GM19397 (cell line): Measurements from ENCODE around the gene FBXO8.

Experiments used
- ATAC-seq: cut with Tn5 transposase; IDR thresholded peaks from one replicate; pipeline ENCODE4 v1.9.1; 2021; ENCODE audit warnings: mild to moderate bottlenecking, moderate library complexity; ENCODE audit not compliant: unreplicated experiment

FBXO8 gene

DNA sequence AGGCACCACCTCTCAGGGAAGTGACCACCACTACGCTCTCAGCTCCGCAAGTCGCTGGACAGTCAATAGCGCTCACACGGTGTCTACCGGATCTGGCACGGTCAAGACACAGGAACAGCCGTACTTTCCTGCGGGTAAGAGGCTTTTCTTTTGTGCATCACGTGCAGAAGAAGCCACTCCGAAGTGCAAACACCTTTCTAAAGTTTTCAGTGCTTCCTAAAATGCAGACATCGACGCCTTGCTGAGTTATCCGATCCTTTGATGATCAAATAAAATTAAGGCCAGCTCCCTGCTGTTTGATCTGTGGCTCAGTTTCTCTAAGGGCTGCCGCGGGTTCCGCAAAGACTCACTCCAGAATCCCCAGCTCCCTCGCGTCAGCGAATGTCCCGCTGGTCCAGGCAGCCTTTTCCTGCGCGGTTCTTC lies 71.8 kb downstream of the FBXO8 start:
- ATAC-seq = no peak

DNA sequence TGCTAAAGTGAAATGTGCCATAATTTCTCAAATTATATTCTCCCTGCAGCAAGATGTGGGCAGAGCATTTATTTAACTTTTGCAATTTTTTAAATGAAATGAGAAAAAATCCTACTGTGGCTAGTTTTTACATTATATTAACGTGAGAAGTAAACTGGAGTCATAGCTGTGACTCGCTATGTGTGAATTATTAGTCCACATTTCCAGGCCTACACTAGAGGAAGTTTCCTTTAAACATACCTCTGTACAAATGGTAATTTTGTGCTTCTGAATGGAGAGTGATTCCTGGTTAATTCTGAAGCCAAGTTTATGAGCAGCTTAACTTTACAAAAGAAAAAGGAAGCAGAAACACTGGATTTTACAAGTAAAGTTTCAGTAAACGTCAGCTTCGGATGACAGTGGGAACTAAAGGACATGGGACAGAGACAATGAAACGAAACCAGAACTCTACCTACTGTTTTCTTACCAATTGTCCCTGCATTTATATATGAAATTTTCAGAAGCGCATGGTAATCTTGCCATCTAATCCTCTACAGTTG lies 72.4 kb downstream of the FBXO8 start:
- ATAC-seq = no peak

DNA sequence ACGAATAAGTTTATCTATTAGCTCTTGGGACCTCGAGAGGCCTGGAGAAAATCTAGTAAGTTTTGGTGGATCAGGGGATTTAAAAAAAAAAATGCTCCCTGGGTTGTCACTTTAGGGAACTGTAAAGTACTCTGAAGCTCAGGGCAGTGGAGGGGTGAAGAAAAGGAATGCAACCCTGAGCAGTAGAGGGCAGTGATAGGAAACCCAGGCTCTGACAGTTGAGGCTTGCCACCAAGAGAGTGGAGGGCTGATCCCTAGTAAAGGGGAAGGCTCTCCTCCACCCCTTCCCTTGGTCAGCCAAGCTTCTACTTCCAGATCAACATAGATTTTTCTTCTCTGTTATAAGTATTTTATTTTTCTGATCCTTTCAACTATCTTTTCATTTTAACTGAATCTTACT lies 73.1 kb downstream of the FBXO8 start:
- no peak for ATAC-seq

DNA sequence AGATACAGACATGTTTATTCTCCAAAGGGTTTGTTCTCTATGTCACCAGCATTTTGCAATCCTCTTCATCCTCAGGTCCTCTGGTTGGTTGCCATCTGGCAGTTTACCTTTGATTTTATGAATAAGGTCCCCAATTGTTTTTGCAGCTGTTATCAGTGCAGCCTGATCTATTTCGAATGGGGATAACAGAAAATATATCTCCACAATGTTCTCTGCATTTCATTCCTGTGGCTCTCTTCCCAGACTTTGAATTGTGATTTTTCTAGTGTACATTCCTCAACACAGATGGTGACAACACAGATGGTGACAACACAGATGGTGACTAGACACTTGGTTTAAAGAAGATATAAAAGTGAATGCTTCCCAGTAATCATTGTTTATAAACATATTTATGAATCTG lies 74.1 kb downstream of the FBXO8 start:
- no peak for ATAC-seq

DNA sequence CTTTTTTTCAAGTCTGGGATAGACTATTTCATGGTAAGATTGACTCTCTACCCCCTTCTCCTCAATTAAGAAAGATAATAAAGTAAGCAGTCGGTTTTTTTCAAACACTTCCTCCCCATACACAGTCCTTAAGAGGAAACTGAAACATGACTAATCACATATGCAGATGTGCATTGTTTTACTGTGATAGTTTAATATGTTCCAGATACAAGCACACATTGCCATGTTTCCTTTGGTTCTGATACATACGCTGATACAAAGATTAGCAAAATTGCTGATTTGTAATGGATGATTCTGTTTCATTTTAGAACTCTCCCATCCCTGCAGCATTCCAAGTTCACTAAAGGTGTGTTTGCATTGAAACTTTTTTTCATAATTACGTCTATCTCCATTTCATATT lies 76.1 kb downstream of the FBXO8 start:
- ATAC-seq = no peak

DNA sequence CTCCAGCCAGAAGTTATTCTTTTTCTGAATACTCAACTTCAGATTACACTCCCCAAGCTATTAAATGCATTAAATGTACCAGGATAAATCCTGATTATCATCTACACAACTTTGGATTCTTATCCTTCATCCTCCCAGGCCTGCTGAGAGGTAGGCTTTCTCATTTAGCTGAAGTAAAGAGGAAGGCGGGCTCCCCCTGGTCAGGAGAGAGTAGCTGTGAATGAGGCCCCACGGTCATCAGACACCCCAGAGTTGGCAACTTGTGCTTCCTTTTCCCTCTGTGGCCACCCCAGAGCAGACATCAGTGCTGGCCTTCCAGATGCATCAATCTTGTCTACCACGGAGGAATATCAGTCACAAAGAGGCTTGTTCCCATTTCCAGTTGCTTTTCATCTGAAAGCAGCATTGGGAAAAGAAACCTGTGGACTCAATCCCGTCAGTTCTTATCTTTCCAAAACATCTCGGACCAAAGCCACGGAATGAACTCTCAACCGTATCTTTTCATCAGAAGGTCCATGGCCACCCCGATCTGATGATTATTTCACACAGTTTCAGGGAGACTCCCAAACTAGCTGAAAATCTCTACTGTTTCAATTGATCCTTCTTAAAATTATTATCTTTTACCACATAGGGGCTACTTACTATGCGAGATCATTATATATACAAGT lies 79.2 kb downstream of the FBXO8 start:
- ATAC-seq = no peak

DNA sequence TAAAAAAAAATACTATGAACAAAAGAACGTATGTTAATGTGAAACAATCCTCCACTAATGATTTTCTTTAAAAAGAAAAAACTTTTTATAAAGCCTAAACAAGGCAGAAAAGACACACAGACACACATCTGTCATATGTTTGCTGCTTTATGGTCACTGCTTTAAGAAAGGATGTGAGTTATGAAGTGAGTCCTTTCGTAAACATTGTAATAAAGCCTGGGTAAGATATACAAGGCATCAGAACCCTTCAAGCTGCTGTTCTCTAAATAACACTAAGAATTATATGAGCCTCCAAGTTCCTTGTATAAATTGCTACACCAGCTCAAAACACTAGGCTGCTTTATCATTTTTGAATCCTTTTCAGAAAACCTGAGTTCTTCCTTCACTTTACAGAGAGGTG lies 81.6 kb downstream of the FBXO8 start:
- ATAC-seq = no peak

DNA sequence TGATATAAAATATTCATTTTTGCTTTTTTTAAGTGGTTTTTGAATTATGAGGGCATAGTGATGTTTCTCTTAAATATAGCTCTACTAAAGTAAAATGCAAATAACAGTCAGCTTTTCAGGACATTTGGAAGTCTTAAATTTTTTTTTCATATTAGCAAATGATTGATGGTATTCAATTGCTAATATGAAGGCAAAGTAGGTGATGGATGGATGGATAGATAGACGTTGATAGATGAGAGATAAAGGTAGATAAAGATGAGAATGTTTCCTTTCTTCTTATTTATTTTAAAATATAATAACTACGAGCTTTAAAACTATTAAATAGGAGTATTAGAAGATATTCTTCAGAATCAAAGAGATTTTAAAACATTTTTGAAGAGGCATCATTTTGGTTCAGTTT lies 83.7 kb downstream of the FBXO8 start:
- no peak for ATAC-seq

DNA sequence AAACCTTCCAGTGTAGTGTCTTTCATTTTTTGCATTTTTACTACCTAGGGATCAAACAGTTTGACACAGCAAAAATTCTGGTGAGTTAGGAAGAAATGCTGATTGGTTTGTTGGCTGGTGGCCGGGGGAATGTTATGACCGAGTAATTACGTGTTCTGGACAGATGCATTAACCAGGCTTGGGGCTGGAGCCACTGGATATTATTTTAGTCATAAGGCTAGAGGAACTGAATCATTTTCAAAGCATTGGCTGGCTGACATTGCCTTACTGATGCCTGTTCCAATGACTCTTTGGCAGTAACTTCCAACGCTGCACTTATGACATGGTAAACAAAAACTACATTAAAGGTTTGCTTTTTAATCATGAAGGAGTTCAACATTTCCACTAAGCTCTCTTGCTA lies 84.6 kb downstream of the FBXO8 start:
- ATAC-seq = no peak

DNA sequence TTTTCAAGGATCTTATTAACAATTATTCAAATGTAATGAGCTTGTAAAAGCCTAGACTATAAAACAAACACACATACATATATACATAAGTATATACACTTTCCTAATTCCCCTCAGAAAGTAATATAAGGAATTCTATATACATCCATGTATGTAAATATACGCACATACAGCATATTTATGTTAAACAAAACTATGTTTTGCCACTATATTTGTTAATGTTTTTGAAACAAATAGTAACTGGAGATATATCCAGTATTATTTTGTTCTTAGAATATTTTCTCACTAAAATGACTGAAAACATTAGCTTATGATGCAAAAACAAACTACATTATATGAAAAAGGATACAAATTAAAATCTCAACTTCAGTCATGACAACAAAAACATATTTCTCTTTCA lies 85.1 kb downstream of the FBXO8 start:
- ATAC-seq = no peak

DNA sequence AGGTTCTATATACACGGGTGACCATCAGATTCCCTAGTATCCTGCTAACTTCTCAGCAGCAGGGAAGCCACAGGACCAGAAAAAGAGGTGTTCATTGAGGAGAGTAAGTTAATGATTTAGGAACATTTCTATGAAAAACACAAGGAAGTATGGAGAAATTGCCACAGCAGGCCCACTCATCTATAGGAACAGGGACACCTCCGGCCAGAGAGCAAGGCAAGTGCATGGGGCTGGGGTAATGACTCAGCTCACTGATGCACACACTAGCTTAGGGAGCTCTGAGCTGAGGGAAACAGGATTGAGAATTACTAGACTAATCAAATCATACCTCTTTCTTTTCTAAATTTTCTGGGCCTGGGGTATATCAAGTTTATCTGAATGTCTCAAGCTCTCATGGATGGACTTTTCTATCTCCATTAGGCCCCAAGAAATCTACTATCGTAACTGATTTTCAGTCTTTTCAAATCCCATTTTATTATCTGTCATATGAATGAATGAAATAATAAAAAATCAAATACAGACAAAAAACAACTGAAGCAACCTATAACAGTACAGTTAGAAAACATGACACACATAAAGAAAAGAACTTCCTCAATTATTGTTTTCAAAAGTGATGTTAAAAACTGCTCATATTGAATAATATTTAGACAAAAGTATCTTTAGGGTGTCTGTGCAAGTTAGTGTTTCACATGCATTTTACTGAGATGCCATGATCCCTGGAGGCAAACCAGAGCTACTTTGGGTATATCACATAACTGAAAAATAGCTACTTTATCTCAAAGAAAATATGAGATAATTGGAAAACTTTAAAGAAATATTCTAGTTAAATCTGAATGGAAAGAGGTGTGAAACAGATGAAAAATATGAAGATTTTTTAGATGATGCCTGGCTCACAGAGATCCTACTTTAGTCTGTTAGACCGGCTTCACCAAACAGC lies 89.8 kb downstream of the FBXO8 start:
- ATAC-seq = no peak

DNA sequence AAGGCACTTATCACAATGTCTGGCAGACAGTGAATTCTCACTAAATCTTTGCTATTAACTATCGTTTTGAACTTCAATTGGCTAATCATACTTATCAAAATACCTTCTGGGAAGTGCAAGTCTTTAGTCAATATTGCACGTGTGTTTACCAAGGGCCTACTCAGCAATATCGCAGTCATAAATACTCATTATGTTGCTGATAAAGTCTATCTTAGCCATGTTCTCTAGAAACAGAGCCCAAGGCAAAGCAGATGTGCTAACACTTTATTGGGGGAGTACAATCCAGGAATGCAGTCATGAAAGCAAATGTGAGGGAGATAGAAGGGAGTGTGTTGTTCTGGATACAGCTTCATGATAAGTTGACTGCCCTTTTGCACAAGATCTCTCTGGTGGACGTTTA lies 90.5 kb downstream of the FBXO8 start:
- no peak for ATAC-seq

DNA sequence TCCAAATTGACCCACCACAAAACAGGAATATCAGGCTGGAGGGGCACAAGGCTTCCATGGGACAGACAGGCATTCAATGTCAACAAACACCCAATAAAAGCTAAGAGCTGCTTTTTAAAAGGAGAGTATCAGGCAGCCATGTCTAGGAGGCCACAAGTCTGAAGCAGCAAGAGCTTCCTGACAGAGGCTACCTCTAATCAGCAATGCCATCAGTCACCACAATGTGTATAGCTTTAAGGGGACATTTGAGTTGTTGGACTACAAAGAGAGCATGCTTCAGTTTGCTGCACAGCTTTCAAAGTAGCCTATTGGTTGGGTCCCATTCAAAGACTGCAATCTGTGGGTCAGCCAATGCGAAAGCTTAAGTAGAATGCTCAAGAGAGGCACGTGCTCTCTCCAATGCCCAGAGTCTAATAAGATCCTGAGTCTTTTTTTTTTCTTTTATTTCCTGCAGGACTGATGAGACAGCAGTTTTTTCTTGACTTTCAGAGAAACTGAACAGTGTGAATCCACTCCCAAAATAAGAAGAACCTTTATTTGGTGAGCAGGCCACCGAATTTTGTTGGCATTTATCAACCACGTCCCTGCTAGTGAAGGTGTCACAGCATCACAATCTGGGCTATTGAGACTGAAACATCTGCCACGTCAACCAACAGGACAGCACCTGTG lies 92.5 kb downstream of the FBXO8 start:
- ATAC-seq = no peak

DNA sequence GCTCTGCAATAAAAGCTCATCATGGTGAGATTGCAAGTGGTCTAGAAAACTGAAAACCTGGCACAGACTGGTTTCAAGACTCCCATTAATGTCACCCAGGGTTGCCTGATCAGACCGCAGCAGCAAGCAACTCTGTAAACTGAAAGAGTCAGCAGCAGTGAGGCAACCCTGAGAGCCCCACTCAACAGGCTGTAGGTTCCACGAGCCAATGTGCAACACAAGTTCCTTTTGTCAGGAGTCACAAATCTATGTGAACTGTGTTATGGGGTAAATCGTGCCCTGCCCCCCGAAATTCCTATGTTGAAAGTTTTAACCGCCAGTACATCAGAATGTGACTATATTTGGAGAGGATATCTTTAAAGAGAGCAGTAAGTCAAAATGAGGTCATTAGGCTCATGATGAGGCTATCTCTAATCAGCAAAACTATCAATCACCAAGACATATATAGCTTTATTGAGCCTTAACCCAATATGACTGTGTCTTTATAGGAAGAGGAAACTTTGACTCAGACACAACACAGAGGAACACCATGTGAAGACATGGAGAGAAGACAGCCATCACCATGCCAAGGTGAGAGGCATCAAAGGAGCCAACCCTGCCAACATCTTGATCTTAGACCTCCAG lies 94.0 kb downstream of the FBXO8 start:
- no peak for ATAC-seq
